WTC11 (cell line): ENCODE results near the gene C12orf56. TPM values are rescaled to one million over a fixed set of nuclear protein-coding genes. Genes with fewer than 3 reads are reported as not detected.

ENCODE experiments used
- ATAC-seq: fragments of 200-7000 bp; cut with Tn5 transposase; 2 replicates; pipeline ENCODE4 v1.10.0; 2021; ENCODE audit warnings: mild to moderate bottlenecking, moderate library complexity
- CTCF ChIA-PET: fragments of 300-600 bp; sonication (Branson Sonifier 250); formaldehyde crosslinking; loops from one replicate; lab custom pipeline; 2021; ENCODE audit warnings: antibody characterized with exemption; lab: Charles Lee
- POLR2A ChIA-PET: fragments of 350-600 bp; sonication (Branson Sonifier 250); formaldehyde crosslinking; loops from one replicate; lab custom pipeline; 2021; ENCODE audit warnings: antibody characterized with exemption; lab: Charles Lee
- DNase-seq: peaks from one replicate; pipeline ENCODE4 v3.0.0; 2021; ENCODE audit warnings: low spot score
- H3K27ac Mint-ChIP-seq: 2 replicates; pipeline ENCODE4 v1.8.0; 2021; ENCODE audit warnings: mixed read lengths
- H3K27me3 Mint-ChIP-seq: 2 replicates; pipeline ENCODE4 v1.8.0; 2021; ENCODE audit warnings: low read depth, mild to moderate bottlenecking, moderate library complexity, mixed read lengths
- H3K36me3 Mint-ChIP-seq: 2 replicates; pipeline ENCODE4 v1.8.0; 2021; ENCODE audit warnings: mixed read lengths
- H3K4me1 Mint-ChIP-seq: 2 replicates; pipeline ENCODE4 v1.8.0; 2022; ENCODE audit warnings: mixed read lengths
- H3K4me3 Mint-ChIP-seq: 2 replicates; pipeline ENCODE4 v1.8.0; 2021; ENCODE audit warnings: mild to moderate bottlenecking, moderate library complexity, mixed read lengths
- H3K9me3 Mint-ChIP-seq: 2 replicates; pipeline ENCODE4 v1.8.0; 2021; ENCODE audit warnings: mixed read lengths
- ARID4B ChIP-seq: sonication (generic); formaldehyde crosslinking; IDR thresholded peaks from 2 replicates; pipeline ENCODE4 v1.8.0; 2023; ENCODE audit warnings: missing genetic modification reagents, mild to moderate bottlenecking, borderline replicate concordance
- CBFB ChIP-seq: sonication (generic); formaldehyde crosslinking; IDR thresholded peaks from 2 replicates; pipeline ENCODE4 v1.8.1; 2022; ENCODE audit warnings: mild to moderate bottlenecking, low read depth, missing genetic modification reagents
- ELF4 ChIP-seq: sonication (generic); formaldehyde crosslinking; IDR thresholded peaks from 2 replicates; pipeline ENCODE4 v1.8.1; 2022; ENCODE audit warnings: low read depth, mild to moderate bottlenecking, moderate library complexity, missing genetic modification reagents
- EMX1 ChIP-seq: fragments of 250-450 bp; sonication (Bioruptor Pico); IDR thresholded peaks from 2 replicates; pipeline ENCODE4 v1.8.0; 2021; ENCODE audit warnings: mild to moderate bottlenecking
- FOXK1 ChIP-seq: sonication (generic); formaldehyde crosslinking; IDR thresholded peaks from 2 replicates; pipeline ENCODE4 v1.8.0; 2022; ENCODE audit warnings: mild to moderate bottlenecking, moderate library complexity, missing genetic modification reagents
- NFATC4 ChIP-seq: fragments of 250-450 bp; sonication (Bioruptor Pico); IDR thresholded peaks from 2 replicates; pipeline ENCODE4 v1.9.0; 2021; ENCODE audit warnings: mild to moderate bottlenecking
- NR3C1 ChIP-seq: sonication (generic); formaldehyde crosslinking; conservative IDR thresholded peaks from 2 replicates; pipeline ENCODE4 v1.8.1; 2023; ENCODE audit warnings: low read depth, mild to moderate bottlenecking, missing genetic modification reagents
- OVOL2 ChIP-seq: fragments of 250-450 bp; sonication (Bioruptor Pico); IDR thresholded peaks from 2 replicates; pipeline ENCODE4 v1.9.0; 2021; ENCODE audit warnings: mild to moderate bottlenecking, borderline replicate concordance
- RELA ChIP-seq: sonication (generic); formaldehyde crosslinking; IDR thresholded peaks from 2 replicates; pipeline ENCODE4 v1.8.1; 2022; ENCODE audit warnings: missing genetic modification reagents, mild to moderate bottlenecking, borderline replicate concordance
- SMAD4 ChIP-seq: sonication (generic); formaldehyde crosslinking; IDR thresholded peaks from 2 replicates; pipeline ENCODE4 v1.8.0; 2022; ENCODE audit warnings: mild to moderate bottlenecking, missing genetic modification reagents
- TEAD1 ChIP-seq: sonication (generic); formaldehyde crosslinking; IDR thresholded peaks from 2 replicates; pipeline ENCODE4 v1.8.0; 2022; ENCODE audit warnings: mild to moderate bottlenecking, missing genetic modification reagents
- USF1 ChIP-seq: sonication (generic); formaldehyde crosslinking; IDR thresholded peaks from 2 replicates; pipeline ENCODE4 v1.8.0; 2022; ENCODE audit warnings: mild to moderate bottlenecking, missing genetic modification reagents
- ZBTB43 ChIP-seq: sonication (generic); formaldehyde crosslinking; IDR thresholded peaks from 2 replicates; pipeline ENCODE4 v1.8.1; 2023; ENCODE audit warnings: mild to moderate bottlenecking, missing genetic modification reagents
- ZNF423 ChIP-seq: fragments of 250-450 bp; sonication (Bioruptor Pico); IDR thresholded peaks from 2 replicates; pipeline ENCODE4 v2.1.2; 2022; ENCODE audit warnings: mild to moderate bottlenecking, moderate library complexity
- ZNF671 ChIP-seq: fragments of 250-450 bp; sonication (Bioruptor Pico); IDR thresholded peaks from 2 replicates; pipeline ENCODE4 v1.8.0; 2021; ENCODE audit warnings: mild to moderate bottlenecking
- total RNA-seq: library from RNA; stranded (reverse); gene quantifications from 3 replicates; pipeline ENCODE4 v1.2.3, GENCODE V29; 2021
- TF ChIP-seq, protein P1 (sequence below): fragments of 250-450 bp; sonication (Bioruptor Pico); IDR thresholded peaks from 2 replicates; pipeline ENCODE4 v1.9.0; 2021; ENCODE audit warnings: moderate library complexity, mild to moderate bottlenecking, inconsistent platforms, borderline replicate concordance
- TF ChIP-seq, protein P2 (sequence below): fragments of 250-450 bp; sonication (Bioruptor Pico); conservative IDR thresholded peaks from 2 replicates; pipeline ENCODE4 v1.9.0; 2021; ENCODE audit warnings: mild to moderate bottlenecking
- TF ChIP-seq, protein P3 (sequence below): sonication (generic); formaldehyde crosslinking; conservative IDR thresholded peaks from 2 replicates; pipeline ENCODE4 v1.8.1; 2022; ENCODE audit warnings: mild to moderate bottlenecking, missing genetic modification reagents
- TF ChIP-seq, protein P4 (sequence below): sonication (generic); formaldehyde crosslinking; IDR thresholded peaks from 2 replicates; pipeline ENCODE4 v1.8.1; 2023; ENCODE audit warnings: mild to moderate bottlenecking, missing genetic modification reagents, moderate library complexity
- TF ChIP-seq, protein P5 (sequence below): sonication (generic); formaldehyde crosslinking; IDR thresholded peaks from 2 replicates; pipeline ENCODE4 v1.8.0; 2022; ENCODE audit warnings: missing genetic modification reagents

The C12orf56 gene
- total RNA-seq, 1 experiment from 2014 or later, result 2.5 TPM

DNA sequence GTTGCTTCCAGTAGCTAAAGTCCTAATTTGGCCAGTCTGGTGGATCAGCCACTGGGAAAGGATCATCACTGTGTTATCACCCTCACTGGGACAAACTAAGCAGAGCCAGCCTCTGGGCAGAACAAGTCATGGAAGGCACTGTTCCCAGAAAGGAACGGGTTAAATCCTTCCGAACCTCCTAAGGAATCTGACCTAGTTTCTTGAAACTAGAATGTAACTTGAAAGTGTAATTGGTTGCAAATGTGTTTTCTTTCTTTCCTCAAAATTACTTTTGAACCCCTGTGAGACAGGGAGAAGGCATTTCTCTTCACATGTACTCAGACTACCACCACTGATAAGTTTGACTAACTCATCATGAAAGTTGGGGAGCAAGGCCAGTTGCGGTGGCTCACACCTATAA, 149.8 kb downstream of the C12orf56 start:
- Mint-ChIP-seq H3K36me3 (no peaks in the 10 kb centered on the region), H3K4me3 (no peak overlapping the region)
- no peak for TF ChIP-seq OVOL2 (CRISPR knock-in tag)
- no peak for TF ChIP-seq EMX1 (CRISPR knock-in tag)
- TF ChIP-seq, protein P1, sequence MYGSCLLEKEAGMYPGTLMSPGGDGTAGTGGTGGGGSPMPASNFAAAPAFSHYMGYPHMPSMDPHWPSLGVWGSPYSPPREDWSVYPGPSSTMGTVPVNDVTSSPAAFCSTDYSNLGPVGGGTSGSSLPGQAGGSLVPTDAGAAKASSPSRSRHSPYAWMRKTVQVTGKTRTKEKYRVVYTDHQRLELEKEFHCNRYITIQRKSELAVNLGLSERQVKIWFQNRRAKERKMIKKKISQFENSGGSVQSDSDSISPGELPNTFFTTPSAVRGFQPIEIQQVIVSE, result no peak
- no peak for TF ChIP-seq ZNF423
- TF ChIP-seq ZBTB43 (CRISPR knock-in tag), result no peak
- no peak for TF ChIP-seq ELF4 (CRISPR knock-in tag)
- TF ChIP-seq, protein P2, sequence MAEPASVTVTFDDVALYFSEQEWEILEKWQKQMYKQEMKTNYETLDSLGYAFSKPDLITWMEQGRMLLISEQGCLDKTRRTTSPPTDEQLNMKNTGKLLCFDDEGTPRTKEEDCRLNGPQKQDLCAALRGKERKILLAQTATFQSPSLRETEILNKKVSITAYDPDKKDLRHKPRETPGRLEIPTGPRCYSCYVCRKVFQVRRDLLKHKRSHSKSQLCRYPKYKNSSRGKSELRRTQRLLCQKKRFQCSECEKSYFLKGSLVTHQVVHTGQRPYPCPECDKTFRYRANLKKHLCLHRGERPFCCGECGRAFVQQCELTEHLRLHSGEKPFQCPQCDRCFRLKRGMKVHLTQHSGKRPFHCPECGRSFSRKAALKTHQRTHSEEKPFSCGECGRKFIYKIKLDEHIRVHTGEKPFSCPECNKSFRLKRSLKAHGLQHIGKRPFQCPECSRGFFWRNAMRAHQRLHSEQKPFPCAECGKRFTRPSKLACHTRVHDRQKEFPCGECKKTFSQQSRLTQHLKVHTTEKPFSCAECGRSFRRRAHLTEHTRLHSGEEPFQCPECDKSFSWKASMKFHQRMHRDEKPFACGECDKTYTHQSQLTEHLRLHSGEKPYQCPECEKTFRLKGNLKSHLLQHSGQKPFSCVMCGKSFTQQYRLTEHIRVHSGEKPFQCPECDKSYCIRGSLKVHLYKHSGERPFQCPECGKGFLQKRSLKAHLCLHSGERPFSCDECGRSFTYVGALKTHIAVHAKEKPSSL (CRISPR knock-in tag), result no peak
- TF ChIP-seq RELA (CRISPR knock-in tag), result no peak
- no peak for TF ChIP-seq CBFB
- TF ChIP-seq NR3C1 (CRISPR knock-in tag), result no peak
- TF ChIP-seq, protein P3, sequence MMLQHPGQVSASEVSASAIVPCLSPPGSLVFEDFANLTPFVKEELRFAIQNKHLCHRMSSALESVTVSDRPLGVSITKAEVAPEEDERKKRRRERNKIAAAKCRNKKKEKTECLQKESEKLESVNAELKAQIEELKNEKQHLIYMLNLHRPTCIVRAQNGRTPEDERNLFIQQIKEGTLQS (CRISPR knock-in tag), result no peak
- no peak for TF ChIP-seq ARID4B (CRISPR knock-in tag)
- TF ChIP-seq SMAD4 (CRISPR knock-in tag), result no peak
- no peak for TF ChIP-seq NFATC4
- TF ChIP-seq, protein P4, sequence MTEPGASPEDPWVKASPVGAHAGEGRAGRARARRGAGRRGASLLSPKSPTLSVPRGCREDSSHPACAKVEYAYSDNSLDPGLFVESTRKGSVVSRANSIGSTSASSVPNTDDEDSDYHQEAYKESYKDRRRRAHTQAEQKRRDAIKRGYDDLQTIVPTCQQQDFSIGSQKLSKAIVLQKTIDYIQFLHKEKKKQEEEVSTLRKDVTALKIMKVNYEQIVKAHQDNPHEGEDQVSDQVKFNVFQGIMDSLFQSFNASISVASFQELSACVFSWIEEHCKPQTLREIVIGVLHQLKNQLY, result no peak

DNA sequence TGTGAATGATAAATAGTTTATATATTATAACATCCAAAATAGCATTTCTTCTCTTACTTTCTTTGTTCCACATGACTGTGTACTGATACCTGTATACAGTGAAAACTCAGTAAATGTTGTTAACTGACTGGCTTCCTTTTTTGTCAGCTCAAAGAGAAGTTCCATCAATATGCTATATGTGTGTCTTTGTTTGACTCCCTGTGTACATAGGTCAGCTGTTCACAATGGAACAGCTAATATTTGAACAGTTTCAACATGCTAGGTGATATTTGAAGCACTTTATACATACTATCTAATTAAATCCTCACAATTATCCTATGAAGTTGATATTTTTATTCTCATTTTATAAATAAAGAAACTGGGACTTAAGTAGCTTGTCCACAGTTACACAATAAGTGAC, 153.2 kb downstream of the C12orf56 start:
- ATAC-seq (no peak), DNase-seq (no peak)
- Mint-ChIP-seq H3K27ac (no peak overlapping the region), H3K9me3 (no peaks in the 10 kb centered on the region), H3K4me1 (0 out of 2 replicates have a peak, but pooled peaks cover 6% of the 10 kb centered on the region), H3K36me3 (no peaks in the 10 kb centered on the region), H3K4me3 (no peak overlapping the region), H3K27me3 (no peaks in the 10 kb centered on the region)
- ChIA-PET POLR2A (interaction anchor here (1.2 kb wide), 1 partner anchor 15 kb away, joined by 3 read pairs; the partner anchor contains the start of gene KICS2), CTCF (interaction anchor here (1.7 kb wide), 1 partner anchor 398 kb away, joined by 4 read pairs; no protein-coding TSS in a partner anchor)
- TF ChIP-seq NFATC4 (no peak), ZNF671 (CRISPR knock-in tag) (no peak), USF1 (CRISPR knock-in tag) (no peak), TEAD1 (CRISPR knock-in tag) (no peak), FOXK1 (CRISPR knock-in tag) (no peak)
- TF ChIP-seq, protein P5, sequence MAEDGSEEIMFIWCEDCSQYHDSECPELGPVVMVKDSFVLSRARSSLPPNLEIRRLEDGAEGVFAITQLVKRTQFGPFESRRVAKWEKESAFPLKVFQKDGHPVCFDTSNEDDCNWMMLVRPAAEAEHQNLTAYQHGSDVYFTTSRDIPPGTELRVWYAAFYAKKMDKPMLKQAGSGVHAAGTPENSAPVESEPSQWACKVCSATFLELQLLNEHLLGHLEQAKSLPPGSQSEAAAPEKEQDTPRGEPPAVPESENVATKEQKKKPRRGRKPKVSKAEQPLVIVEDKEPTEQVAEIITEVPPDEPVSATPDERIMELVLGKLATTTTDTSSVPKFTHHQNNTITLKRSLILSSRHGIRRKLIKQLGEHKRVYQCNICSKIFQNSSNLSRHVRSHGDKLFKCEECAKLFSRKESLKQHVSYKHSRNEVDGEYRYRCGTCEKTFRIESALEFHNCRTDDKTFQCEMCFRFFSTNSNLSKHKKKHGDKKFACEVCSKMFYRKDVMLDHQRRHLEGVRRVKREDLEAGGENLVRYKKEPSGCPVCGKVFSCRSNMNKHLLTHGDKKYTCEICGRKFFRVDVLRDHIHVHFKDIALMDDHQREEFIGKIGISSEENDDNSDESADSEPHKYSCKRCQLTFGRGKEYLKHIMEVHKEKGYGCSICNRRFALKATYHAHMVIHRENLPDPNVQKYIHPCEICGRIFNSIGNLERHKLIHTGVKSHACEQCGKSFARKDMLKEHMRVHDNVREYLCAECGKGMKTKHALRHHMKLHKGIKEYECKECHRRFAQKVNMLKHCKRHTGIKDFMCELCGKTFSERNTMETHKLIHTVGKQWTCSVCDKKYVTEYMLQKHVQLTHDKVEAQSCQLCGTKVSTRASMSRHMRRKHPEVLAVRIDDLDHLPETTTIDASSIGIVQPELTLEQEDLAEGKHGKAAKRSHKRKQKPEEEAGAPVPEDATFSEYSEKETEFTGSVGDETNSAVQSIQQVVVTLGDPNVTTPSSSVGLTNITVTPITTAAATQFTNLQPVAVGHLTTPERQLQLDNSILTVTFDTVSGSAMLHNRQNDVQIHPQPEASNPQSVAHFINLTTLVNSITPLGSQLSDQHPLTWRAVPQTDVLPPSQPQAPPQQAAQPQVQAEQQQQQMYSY (CRISPR knock-in tag), result no peak

More for the DNA sequence above, 149.8 kb downstream of the C12orf56 start:
- no peak for DNase-seq
- no peak for ATAC-seq
- H3K27ac Mint-ChIP-seq, result no peak overlapping the region
- CTCF ChIA-PET, result interaction anchor here (1.2 kb wide), 1 partner anchor 11 kb away, joined by 4 read pairs; no protein-coding TSS in a partner anchor
- POLR2A ChIA-PET, result no interaction called here
- H3K27me3 Mint-ChIP-seq, result no peaks in the 10 kb centered on the region
- H3K9me3 Mint-ChIP-seq, result no peaks in the 10 kb centered on the region
- H3K4me1 Mint-ChIP-seq, result peaks cover 8% of the 10 kb centered on the region; the same call in 1 of the 2 replicates
